SK-N-SH (cell line): ENCODE results near the gene CD200R1. TPM values are rescaled to one million over a fixed set of nuclear protein-coding genes. Genes with fewer than 3 reads are reported as not detected.

ENCODE experiments used
- CTCF ChIA-PET: fragments of 300-600, 350-600 bp; formaldehyde crosslinking; extraction: SDS; loops from one replicate; lab custom pipeline; 2021; lab: Yijun Ruan, JAX
- POLR2A ChIA-PET: fragments of 350-600 bp; sonication (Branson Sonifier 250); formaldehyde crosslinking; extraction: SDS; loops from one replicate; lab custom pipeline; 2020; ENCODE audit warnings: antibody characterized with exemption, inconsistent platforms; lab: Yijun Ruan, JAX
- DNase-seq: peaks from one replicate; pipeline ENCODE4 v3.0.0; 2012
- H2AFZ ChIP-seq: fragments of 200-600 bp; sonication (generic); 2 replicates; pipeline ENCODE4 v1.8.1; 2016; ENCODE audit warnings: antibody characterized with exemption, mild to moderate bottlenecking, low read depth
- H3F3A ChIP-seq: fragments of 200-600 bp; sonication (generic); replicated peaks from 2 replicates; pipeline ENCODE3; 2016; ENCODE audit warnings: antibody characterized with exemption, mild to moderate bottlenecking; ENCODE audit not compliant: insufficient read depth
- H3K27ac ChIP-seq, 2 experiments: fragments of 200-500 bp in 1 of 2; fragments of 200-600 bp in 1 of 2; sonication (Bioruptor generic) in 1 of 2; sonication (generic), shearing (Covaris generic) in 1 of 2; 2 replicates each; pipeline versions ENCODE4 v1.5.1 to v1.6.1; 2014 to 2016; ENCODE audit warnings: low read depth in 2 of 2, inconsistent platforms in 1 of 2, low read length in 1 of 2, mild to moderate bottlenecking in 1 of 2, mixed read lengths in 1 of 2
- H3K27me3 ChIP-seq: fragments of 200-600 bp; sonication (generic), shearing (Covaris generic); 2 replicates; pipeline ENCODE4 v1.6.1; 2016; ENCODE audit warnings: mixed run types; ENCODE audit not compliant: insufficient read depth
- H3K36me3 ChIP-seq, 2 experiments: fragments of 200-500 bp in 1 of 2; fragments of 200-600 bp in 1 of 2; sonication (Bioruptor generic) in 1 of 2; sonication (generic) in 1 of 2; replicated peaks in 1 of 2; 2 replicates each; pipeline versions ENCODE3 to v1.5.1; 2014 to 2016; ENCODE audit warnings: low read length in 1 of 2, mild to moderate bottlenecking in 1 of 2; ENCODE audit not compliant: insufficient read depth in 2 of 2, control insufficient read depth in 1 of 2
- H3K4me1 ChIP-seq, 2 experiments: fragments of 200-500 bp in 1 of 2; fragments of 200-600 bp in 1 of 2; sonication (Bioruptor generic) in 1 of 2; sonication (generic), shearing (Covaris generic) in 1 of 2; 2 replicates each; pipeline versions ENCODE4 v1.5.1 to v1.6.1; 2014 to 2016; ENCODE audit warnings: low read depth in 1 of 2, low read length in 1 of 2, mixed run types in 1 of 2; ENCODE audit not compliant: insufficient read depth in 2 of 2, control insufficient read depth in 1 of 2
- H3K4me2 ChIP-seq: fragments of 200-600 bp; sonication (generic), shearing (Covaris generic); 2 replicates; pipeline ENCODE4 v1.6.1; 2017; ENCODE audit warnings: mixed run types
- H3K4me3 ChIP-seq, 2 experiments: fragments of 200-500 bp in 1 of 2; fragments of 200-600 bp in 1 of 2; sonication (Bioruptor generic) in 1 of 2; sonication (generic), shearing (Covaris generic) in 1 of 2; 2 replicates each; pipeline versions ENCODE4 v1.5.1 to v1.8.1; 2014 to 2016; ENCODE audit warnings: low read depth in 2 of 2, inconsistent platforms in 1 of 2, low read length in 1 of 2, mild to moderate bottlenecking in 1 of 2, mixed read lengths in 1 of 2, moderate library complexity in 1 of 2
- H3K79me2 ChIP-seq: fragments of 200-600 bp; sonication (generic); 2 replicates; pipeline ENCODE4 v1.8.1; 2017; ENCODE audit warnings: mild to moderate bottlenecking; ENCODE audit not compliant: insufficient read depth
- H3K9ac ChIP-seq: fragments of 200-600 bp; sonication (generic); 2 replicates; pipeline ENCODE4 v1.6.1; 2017; ENCODE audit warnings: mixed run types
- H3K9me2 ChIP-seq: fragments of 200-600 bp; sonication (generic); 2 replicates; pipeline ENCODE4 v1.6.1; 2017; ENCODE audit warnings: mixed run types
- H3K9me3 ChIP-seq: fragments of 200-600 bp; sonication (generic); 2 replicates; pipeline ENCODE4 v1.6.1; 2017; ENCODE audit warnings: mixed run types, mild to moderate bottlenecking, moderate library complexity
- H4K20me1 ChIP-seq: fragments of 200-600 bp; sonication (generic); 2 replicates; pipeline ENCODE4 v1.6.1; 2017; ENCODE audit warnings: mild to moderate bottlenecking, mixed run types; ENCODE audit not compliant: insufficient read depth
- ELF1 ChIP-seq: IDR thresholded peaks from 2 replicates; pipeline ENCODE4 v1.4.0; 2012
- EZH2phosphoT487 ChIP-seq: fragments of 200-600 bp; sonication (generic); IDR thresholded peaks from 2 replicates; pipeline ENCODE4 v1.6.1; 2017; ENCODE audit warnings: low read depth, mixed run types, mild to moderate bottlenecking, antibody characterized with exemption, moderate library complexity, borderline replicate concordance
- FOSL2 ChIP-seq: IDR thresholded peaks from 2 replicates; pipeline ENCODE4 v1.4.0; 2012; ENCODE audit warnings: low read depth, mild to moderate bottlenecking, moderate library complexity, borderline replicate concordance
- FOXM1 ChIP-seq: IDR thresholded peaks from 2 replicates; pipeline ENCODE4 v1.4.0; 2012; ENCODE audit warnings: low read depth, mild to moderate bottlenecking
- NRF1 ChIP-seq: IDR thresholded peaks from 2 replicates; pipeline ENCODE4 v1.6.1; 2012; ENCODE audit warnings: low read depth, mild to moderate bottlenecking, low read length
- RAD21 ChIP-seq: IDR thresholded peaks from 2 replicates; pipeline ENCODE4 v1.6.1; 2012; ENCODE audit warnings: mild to moderate bottlenecking, low read length
- SMC3 ChIP-seq: IDR thresholded peaks from 2 replicates; pipeline ENCODE4 v1.6.1; 2012; ENCODE audit warnings: low read depth, low read length, improper control_type of control experiment
- TEAD4 ChIP-seq: IDR thresholded peaks from 2 replicates; pipeline ENCODE4 v1.4.0; 2012; ENCODE audit warnings: mild to moderate bottlenecking, borderline replicate concordance; ENCODE audit not compliant: insufficient read depth
- WGBS: methylation state at CpG from one replicate; pipeline ENCODE4 v1.1.6; 2017; ENCODE audit warnings: low lambda C conversion rate; 5-methylcytosine and 5-hydroxymethylcytosine counted together
- polyA plus RNA-seq, 3 experiments: library from polyadenylated mRNA; depleted of rRNA; stranded (reverse); fragments of >200 nt; gene quantifications; 2 replicates each; pipeline ENCODE4 v1.2.3, GENCODE V29; 2012
- TF ChIP-seq, protein P1 (sequence below): fragments of 200-600 bp; sonication (generic); IDR thresholded peaks from 2 replicates; pipeline ENCODE4 v1.6.1; 2017; ENCODE audit warnings: antibody characterized with exemption, mild to moderate bottlenecking, moderate library complexity
- TF ChIP-seq, protein P2 (sequence below): IDR thresholded peaks from 2 replicates; pipeline ENCODE4 v1.4.0; 2012; ENCODE audit warnings: low read depth, borderline replicate concordance

CD200R1 gene
- polyA plus RNA-seq, 1 of the 3 experiments (the other 2 are of a cell fraction) = 0.02 TPM

- H3K27me3 ChIP-seq = no peaks in the 10 kb centered on the region; the same call in 1 of the 2 replicates
- CTCF ChIA-PET = interaction anchor here (1.0 to 1.8 kb wide), 6 partner anchors 15 to 390 kb away, joined by 3 to 8 read pairs (median 4); no protein-coding TSS in a partner anchor
- no peaks in the 10 kb centered on the region for H3K36me3 ChIP-seq
- no peak for DNase-seq
- TF ChIP-seq FOSL2 = no peak
- peak; percentile 27; the same call in 1 of the 2 replicates for TF ChIP-seq RAD21
- H2AFZ ChIP-seq = no peak overlapping the region
- H3K4me1 ChIP-seq = no peaks in the 10 kb centered on the region
- H3K79me2 ChIP-seq = no peaks in the 10 kb centered on the region
- no peak overlapping the region for H3K27ac ChIP-seq
- H3K9ac ChIP-seq = no peak overlapping the region
- no peaks in the 10 kb centered on the region for H4K20me1 ChIP-seq
- H3K4me3 ChIP-seq = no peak overlapping the region
- POLR2A ChIA-PET = no interaction called here
- H3F3A ChIP-seq = no peaks in the 10 kb centered on the region
- no peak overlapping the region for H3K4me2 ChIP-seq
- H3K9me3 ChIP-seq = no peaks in the 10 kb centered on the region
- no peaks in the 10 kb centered on the region for H3K9me2 ChIP-seq
Observed at GRCh38 chr3:112972158-112972557, 2.7 kb downstream of the CD200R1 start.

DNA sequence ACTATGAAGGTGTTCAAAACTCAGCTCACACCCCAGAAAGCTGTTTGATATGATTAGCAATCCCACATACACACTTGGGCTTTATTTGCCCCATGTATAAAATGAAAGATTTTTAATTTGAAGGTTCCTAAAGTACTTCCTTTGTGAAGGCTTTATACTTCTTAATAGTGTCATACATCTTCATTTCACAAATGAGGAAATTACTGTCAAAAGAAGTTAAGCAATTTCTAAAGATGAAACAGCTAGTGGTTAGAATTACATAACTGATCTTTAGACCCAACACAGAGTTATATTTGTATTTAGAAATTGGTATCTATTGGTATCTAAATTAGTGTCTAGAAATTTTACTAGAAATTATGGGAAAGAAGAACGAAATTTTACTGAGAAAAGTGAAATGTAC is 7.1 kb downstream of the CD200R1 start:
- no peaks in the 10 kb centered on the region for H4K20me1 ChIP-seq
- no peaks in the 10 kb centered on the region for H3K9me3 ChIP-seq
- H3K4me2 ChIP-seq = no peak overlapping the region
- POLR2A ChIA-PET = no interaction called here
- WGBS = 12% methylated on average over 1 of the region's 1 CpG
- no peak overlapping the region for H2AFZ ChIP-seq
- H3K79me2 ChIP-seq = no peaks in the 10 kb centered on the region
- H3K36me3 ChIP-seq = no peaks in the 10 kb centered on the region
- no peaks in the 10 kb centered on the region for H3K4me1 ChIP-seq
- no peak overlapping the region for H3K4me3 ChIP-seq
- TF ChIP-seq ELF1 (no peak), NRF1 (no peak), FOXM1 (no peak), EZH2phosphoT487 (no peak), TEAD4 (no peak), SMC3 (no peak)
- TF ChIP-seq, protein P1, sequence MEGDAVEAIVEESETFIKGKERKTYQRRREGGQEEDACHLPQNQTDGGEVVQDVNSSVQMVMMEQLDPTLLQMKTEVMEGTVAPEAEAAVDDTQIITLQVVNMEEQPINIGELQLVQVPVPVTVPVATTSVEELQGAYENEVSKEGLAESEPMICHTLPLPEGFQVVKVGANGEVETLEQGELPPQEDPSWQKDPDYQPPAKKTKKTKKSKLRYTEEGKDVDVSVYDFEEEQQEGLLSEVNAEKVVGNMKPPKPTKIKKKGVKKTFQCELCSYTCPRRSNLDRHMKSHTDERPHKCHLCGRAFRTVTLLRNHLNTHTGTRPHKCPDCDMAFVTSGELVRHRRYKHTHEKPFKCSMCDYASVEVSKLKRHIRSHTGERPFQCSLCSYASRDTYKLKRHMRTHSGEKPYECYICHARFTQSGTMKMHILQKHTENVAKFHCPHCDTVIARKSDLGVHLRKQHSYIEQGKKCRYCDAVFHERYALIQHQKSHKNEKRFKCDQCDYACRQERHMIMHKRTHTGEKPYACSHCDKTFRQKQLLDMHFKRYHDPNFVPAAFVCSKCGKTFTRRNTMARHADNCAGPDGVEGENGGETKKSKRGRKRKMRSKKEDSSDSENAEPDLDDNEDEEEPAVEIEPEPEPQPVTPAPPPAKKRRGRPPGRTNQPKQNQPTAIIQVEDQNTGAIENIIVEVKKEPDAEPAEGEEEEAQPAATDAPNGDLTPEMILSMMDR = no peak
- TF ChIP-seq, protein P2, sequence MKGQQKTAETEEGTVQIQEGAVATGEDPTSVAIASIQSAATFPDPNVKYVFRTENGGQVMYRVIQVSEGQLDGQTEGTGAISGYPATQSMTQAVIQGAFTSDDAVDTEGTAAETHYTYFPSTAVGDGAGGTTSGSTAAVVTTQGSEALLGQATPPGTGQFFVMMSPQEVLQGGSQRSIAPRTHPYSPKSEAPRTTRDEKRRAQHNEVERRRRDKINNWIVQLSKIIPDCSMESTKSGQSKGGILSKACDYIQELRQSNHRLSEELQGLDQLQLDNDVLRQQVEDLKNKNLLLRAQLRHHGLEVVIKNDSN = no peak
- no peaks in the 10 kb centered on the region for H3K9me2 ChIP-seq
- CTCF ChIA-PET = interaction anchor here (0.9 to 4.2 kb wide), 5 partner anchors 11 to 385 kb away, joined by 3 to 28 read pairs (median 3); no protein-coding TSS in a partner anchor
- no peak for DNase-seq
- no peak overlapping the region for H3K9ac ChIP-seq
- no peaks in the 10 kb centered on the region for H3F3A ChIP-seq
- H3K27ac ChIP-seq = no peak overlapping the region
- no peaks in the 10 kb centered on the region; the same call in 1 of the 2 replicates for H3K27me3 ChIP-seq
